HL-60 (cell line): Measurements from ENCODE around the gene ATPAF1.

Experiments
- CTCF ChIP-seq: IDR thresholded peaks from one replicate; pipeline ENCODE4 v1.5.1; 2011; ENCODE audit warnings: low read length, control low read depth, inconsistent platforms; ENCODE audit not compliant: insufficient read depth
- GABPA ChIP-seq: IDR thresholded peaks from 2 replicates; pipeline ENCODE4 v1.6.1; 2012; ENCODE audit warnings: low read depth
- SPI1 ChIP-seq: IDR thresholded peaks from 2 replicates; pipeline ENCODE4 v1.6.1; 2012; ENCODE audit warnings: low read depth, mild to moderate bottlenecking, borderline replicate concordance
- TF ChIP-seq, protein P1 (sequence below): IDR thresholded peaks from 2 replicates; pipeline ENCODE4 v1.6.1; 2012; ENCODE audit warnings: low read depth; ENCODE audit not compliant: insufficient replicate concordance

DNA sequence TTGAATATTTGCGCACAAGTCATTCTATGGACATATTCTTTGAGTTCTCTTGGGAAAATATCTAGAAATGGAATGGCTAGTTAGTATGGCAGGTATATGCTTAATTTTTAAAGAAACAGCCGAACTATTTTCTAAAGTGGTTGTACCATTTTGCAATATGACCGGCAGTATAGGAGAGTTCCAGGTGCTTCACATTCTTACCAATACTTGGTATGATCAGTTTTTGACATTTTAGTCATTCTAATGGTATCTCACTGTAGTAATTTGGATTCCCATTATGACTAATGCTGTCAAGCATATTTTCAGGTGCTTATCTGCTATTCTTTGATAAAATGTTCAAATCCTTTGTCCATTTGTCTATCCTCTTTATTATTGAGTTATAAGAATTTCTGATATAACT, 20.6 kb downstream of the ATPAF1 start:
- TF ChIP-seq CTCF (no peak), SPI1 (no peak), GABPA (no peak)
- TF ChIP-seq, protein P1, sequence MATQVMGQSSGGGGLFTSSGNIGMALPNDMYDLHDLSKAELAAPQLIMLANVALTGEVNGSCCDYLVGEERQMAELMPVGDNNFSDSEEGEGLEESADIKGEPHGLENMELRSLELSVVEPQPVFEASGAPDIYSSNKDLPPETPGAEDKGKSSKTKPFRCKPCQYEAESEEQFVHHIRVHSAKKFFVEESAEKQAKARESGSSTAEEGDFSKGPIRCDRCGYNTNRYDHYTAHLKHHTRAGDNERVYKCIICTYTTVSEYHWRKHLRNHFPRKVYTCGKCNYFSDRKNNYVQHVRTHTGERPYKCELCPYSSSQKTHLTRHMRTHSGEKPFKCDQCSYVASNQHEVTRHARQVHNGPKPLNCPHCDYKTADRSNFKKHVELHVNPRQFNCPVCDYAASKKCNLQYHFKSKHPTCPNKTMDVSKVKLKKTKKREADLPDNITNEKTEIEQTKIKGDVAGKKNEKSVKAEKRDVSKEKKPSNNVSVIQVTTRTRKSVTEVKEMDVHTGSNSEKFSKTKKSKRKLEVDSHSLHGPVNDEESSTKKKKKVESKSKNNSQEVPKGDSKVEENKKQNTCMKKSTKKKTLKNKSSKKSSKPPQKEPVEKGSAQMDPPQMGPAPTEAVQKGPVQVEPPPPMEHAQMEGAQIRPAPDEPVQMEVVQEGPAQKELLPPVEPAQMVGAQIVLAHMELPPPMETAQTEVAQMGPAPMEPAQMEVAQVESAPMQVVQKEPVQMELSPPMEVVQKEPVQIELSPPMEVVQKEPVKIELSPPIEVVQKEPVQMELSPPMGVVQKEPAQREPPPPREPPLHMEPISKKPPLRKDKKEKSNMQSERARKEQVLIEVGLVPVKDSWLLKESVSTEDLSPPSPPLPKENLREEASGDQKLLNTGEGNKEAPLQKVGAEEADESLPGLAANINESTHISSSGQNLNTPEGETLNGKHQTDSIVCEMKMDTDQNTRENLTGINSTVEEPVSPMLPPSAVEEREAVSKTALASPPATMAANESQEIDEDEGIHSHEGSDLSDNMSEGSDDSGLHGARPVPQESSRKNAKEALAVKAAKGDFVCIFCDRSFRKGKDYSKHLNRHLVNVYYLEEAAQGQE = no peak
